Stimulated activated CD8-positive, alpha-beta memory T cell treated with anti-CD3 and anti-CD28 coated beads, Interleukin-15, amount 100 ng/mL, for 1 hour (primary cell): ENCODE results near the gene SLC6A17.

Source experiments
- DNase-seq: peaks from one replicate; pipeline ENCODE4 v3.0.0-alpha.2; 2020; ENCODE audit warnings: low read depth

The SLC6A17 gene

GRCh38 chr1:110242062-110242461 lies 91.8 kb downstream of the SLC6A17 start:
- DNase-seq = no peak

- no peak for DNase-seq
These were observed 92.4 kb downstream of the SLC6A17 start for GRCh38 chr1:110242731-110243130.

GRCh38 chr1:110243146-110243545 lies 92.9 kb downstream of the SLC6A17 start:
- DNase-seq = no peak

- DNase-seq = no peak
These were observed 93.3 kb downstream of the SLC6A17 start for GRCh38 chr1:110243574-110243973.

GRCh38 chr1:110245876-110246620 lies 95.8 kb downstream of the SLC6A17 start:
- no peak for DNase-seq

GRCh38 chr1:110248746-110249145 lies 98.5 kb downstream of the SLC6A17 start:
- DNase-seq = no peak

- DNase-seq = no peak
These were observed 99.0 kb downstream of the SLC6A17 start for GRCh38 chr1:110249256-110249655.

- no peak for DNase-seq
These were observed 99.7 kb downstream of the SLC6A17 start for GRCh38 chr1:110250008-110250407.

- DNase-seq = no peak
These were observed 100.5 kb downstream of the SLC6A17 start for GRCh38 chr1:110250749-110251148.
